ENCODE measurements around the gene SHISAL2A. TPM values are rescaled to one million over a fixed set of nuclear protein-coding genes. Genes with fewer than 3 reads are reported as not detected.
"Not testable (repeated sequence)": the region's sequence is repeated elsewhere in the genome, so short reads cannot be mapped to it uniquely, and the experiment has no call there.

The SHISAL2A gene
- total and polyA plus RNA-seq, 2 donors (not counting 3 experiments of a cell fraction or from before 2014, with no cell fraction given): not detected

GRCh38 chr1:52692697-52693096, 59.7 kb downstream of the SHISAL2A start:
- Histone ChIP-seq H3K27ac (ENCODE audit: insufficient read depth, low read depth, low read length) (no peak overlapping the region), H4K20me1 (replicated peaks; ENCODE audit: control insufficient read depth, extremely low read depth, insufficient read depth, low read length) (no peaks in the 10 kb centered on the region), H3K36me3 (ENCODE audit: control insufficient read depth in 2 of 2, extremely low read depth in 1 of 2, insufficient read depth in 2 of 2, low read length in 2 of 2) (peaks cover 7 to 15% of the 10 kb centered on the region in 2 experiments), H3K9ac (replicated peaks; ENCODE audit: extremely low read depth, insufficient read depth, low read length) (no peak overlapping the region), H3K9me3 (replicated peaks; ENCODE audit: control insufficient read depth, insufficient read depth, low read length) (no peaks in the 10 kb centered on the region), H3K79me2 (ENCODE audit: control insufficient read depth, insufficient read depth, low read length) (peaks cover 43% of the 10 kb centered on the region), H3K4me3 (replicated peaks in 1 of 3; ENCODE audit: insufficient read depth in 1 of 3, low read depth in 1 of 3, low read length in 3 of 3) (no peak overlapping the region), H3K4me1 (ENCODE audit: control insufficient read depth, extremely low read depth, insufficient read depth, low read length) (peaks cover 5% of the 10 kb centered on the region), H2AFZ (ENCODE audit: low read depth, low read length) (no peak overlapping the region), H3K4me2 (ENCODE audit: insufficient read depth, low read length) (no peak overlapping the region), H3K9me1 (replicated peaks; ENCODE audit: control insufficient read depth, extremely low read depth, insufficient read depth, low read length) (no peaks in the 10 kb centered on the region), H3K27me3 (ENCODE audit: control insufficient read depth in 2 of 2, insufficient read depth in 2 of 2, low read length in 2 of 2) (no peaks in the 10 kb centered on the region)
- FAIRE-seq (no peak), DNase-seq (ENCODE audit: low read depth, low spot score) (no peak)
- dilution Hi-C loops (cut with MboI; ENCODE audit: extremely low pct_ligation_motif_present, low sequenced_read_pairs): no loop called here
- TF ChIP-seq MYC (IDR thresholded peaks at IDR 0.05; ENCODE audit: low read depth, low read length) (no peak), JUN (IDR thresholded peaks at IDR 0.05; ENCODE audit: borderline replicate concordance, insufficient read depth, insufficient read length, low read depth) (no peak), FOS (IDR thresholded peaks at IDR 0.05; ENCODE audit: borderline replicate concordance, insufficient read depth, low read length) (no peak), GATA2 (IDR thresholded peaks at IDR 0.05; ENCODE audit: insufficient read depth, insufficient read length, low read depth, low read length) (no peak), POLR2AphosphoS5 (IDR thresholded peaks at IDR 0.05; ENCODE audit: insufficient read depth, low read depth, low read length) (no peak), POLR2A (IDR thresholded peaks at IDR 0.05; ENCODE audit: low read depth, low read length) (no peak)
- TF ChIP-seq, protein P1, sequence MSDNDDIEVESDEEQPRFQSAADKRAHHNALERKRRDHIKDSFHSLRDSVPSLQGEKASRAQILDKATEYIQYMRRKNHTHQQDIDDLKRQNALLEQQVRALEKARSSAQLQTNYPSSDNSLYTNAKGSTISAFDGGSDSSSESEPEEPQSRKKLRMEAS (IDR thresholded peaks at IDR 0.05; ENCODE audit: insufficient read depth, insufficient read length): no peak
- no TSS peak for BruUV-seq (replicated peaks)
- intact Hi-C loops (cut with micrococcal nuclease): no loop called here
- ChIA-PET POLR2A (no interaction called here), CTCF (no interaction called here)

DNA sequence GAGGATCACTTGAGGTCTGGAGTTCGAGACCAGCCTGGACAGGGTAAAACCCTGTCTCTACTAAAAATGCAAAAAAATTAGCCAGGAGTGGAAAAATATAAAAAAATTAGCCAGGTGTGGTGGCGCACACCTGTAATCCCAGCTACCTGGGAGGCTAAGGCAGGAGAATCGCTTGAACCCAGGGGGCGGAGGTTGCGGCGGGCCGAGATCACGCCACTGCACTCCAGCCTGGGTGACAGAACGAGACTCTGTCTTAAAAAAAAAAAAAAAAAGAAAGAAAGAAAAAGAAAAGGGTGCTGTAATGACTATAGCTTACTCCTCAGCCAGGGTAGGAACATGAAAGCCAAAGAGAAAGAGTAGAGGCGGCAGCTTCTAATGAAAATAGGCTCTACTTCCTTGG, 60.4 kb downstream of the SHISAL2A start:
- H2AFZ ChIP-seq (ENCODE audit: low read depth, low read length); H3K4me2 ChIP-seq (ENCODE audit: insufficient read depth, low read length); BruUV-seq (replicated peaks); H3K27ac ChIP-seq (ENCODE audit: insufficient read depth, low read depth, low read length); CTCF ChIA-PET; H3K27me3 ChIP-seq (ENCODE audit: control insufficient read depth in 2 of 2, insufficient read depth in 2 of 2, low read length in 2 of 2); H3K36me3 ChIP-seq (ENCODE audit: control insufficient read depth in 2 of 2, extremely low read depth in 1 of 2, insufficient read depth in 2 of 2, low read length in 2 of 2); H3K4me3 ChIP-seq (replicated peaks in 1 of 3; ENCODE audit: insufficient read depth in 1 of 3, low read depth in 1 of 3, low read length in 3 of 3); dilution Hi-C loops (cut with MboI; ENCODE audit: extremely low pct_ligation_motif_present, low sequenced_read_pairs); POLR2A ChIA-PET; FAIRE-seq; H3K9me3 ChIP-seq (replicated peaks; ENCODE audit: control insufficient read depth, insufficient read depth, low read length); H3K9ac ChIP-seq (replicated peaks; ENCODE audit: extremely low read depth, insufficient read depth, low read length); H3K4me1 ChIP-seq (ENCODE audit: control insufficient read depth, extremely low read depth, insufficient read depth, low read length); H4K20me1 ChIP-seq (replicated peaks; ENCODE audit: control insufficient read depth, extremely low read depth, insufficient read depth, low read length); intact Hi-C loops (cut with micrococcal nuclease); DNase-seq (ENCODE audit: low read depth, low spot score); H3K9me1 ChIP-seq (replicated peaks; ENCODE audit: control insufficient read depth, extremely low read depth, insufficient read depth, low read length): not testable (repeated sequence)
- H3K79me2 ChIP-seq (ENCODE audit: control insufficient read depth, insufficient read depth, low read length): peaks cover 47% of the 10 kb centered on the region

Measured in endothelial cell of umbilical vein (primary cell).